Naive B cell (primary cell): Measurements from ENCODE around the gene OPRM1. TPM values are rescaled to one million over a fixed set of nuclear protein-coding genes. Genes with fewer than 3 reads are reported as not detected.

Source experiments
- ATAC-seq, 2 donors: fragments of 150-1000 bp; cut with Tn5 transposase; 2 replicates each; pipeline ENCODE4 v1.10.0; 2021; ENCODE audit warnings: low read depth in 2 of 2, mild to moderate bottlenecking in 2 of 2, moderate library complexity in 2 of 2
- DNase-seq: peaks from one replicate; pipeline ENCODE4 v3.0.0; 2022
- H3K27ac Mint-ChIP-seq, 6 donors: one replicate each; pipeline ENCODE4 v1.8.0; 2020 to 2022; ENCODE audit warnings: mild to moderate bottlenecking in 6 of 6, mixed read lengths in 6 of 6, moderate library complexity in 5 of 6, inconsistent platforms in 2 of 6
- H3K27me3 Mint-ChIP-seq, 3 donors: one replicate each; pipeline ENCODE4 v1.8.0; 2021 to 2022; ENCODE audit warnings: mixed read lengths in 3 of 3, mild to moderate bottlenecking in 1 of 3
- H3K36me3 Mint-ChIP-seq, 2 donors: one replicate each; pipeline ENCODE4 v1.8.0; 2020 to 2022; ENCODE audit warnings: mixed read lengths in 2 of 2, inconsistent platforms in 1 of 2, mild to moderate bottlenecking in 1 of 2
- H3K4me1 Mint-ChIP-seq, 3 donors: one replicate each; pipeline ENCODE4 v1.8.0; 2020 to 2022; ENCODE audit warnings: mixed read lengths in 3 of 3, inconsistent platforms in 1 of 3, mild to moderate bottlenecking in 1 of 3, moderate library complexity in 1 of 3
- H3K4me3 Mint-ChIP-seq, 8 donors: one replicate each; pipeline ENCODE4 v1.8.0; 2020 to 2022; ENCODE audit warnings: mild to moderate bottlenecking in 8 of 8, mixed read lengths in 8 of 8, moderate library complexity in 8 of 8, inconsistent platforms in 2 of 8
- H3K9me3 Mint-ChIP-seq, 7 donors: one replicate each; pipeline ENCODE4 v1.8.0; 2020 to 2022; ENCODE audit warnings: mixed read lengths in 7 of 7, mild to moderate bottlenecking in 5 of 7, inconsistent platforms in 2 of 7, moderate library complexity in 1 of 7
- polyA plus RNA-seq, 6 donors: library from polyadenylated mRNA; unstranded; fragments of 300-500 nt; fragmentation: Illumina TruSeq; gene quantifications; one replicate each; pipeline ENCODE4 v1.2.3, GENCODE V29; 2021; ENCODE audit warnings: low read depth in 6 of 6

OPRM1 gene
- polyA plus RNA-seq, result not detected

GRCh38 chr6:154039231-154039842 is at the start of gene OPRM1:
Gene OPRM1, plus strand, starts transcription at chr6:154039240. Its CDS starts 305 bp downstream, at chr6:154039545.
- peaks cover 13 to 24% (median 14%) of the 10 kb centered on the region in 3 donors for H3K27me3 Mint-ChIP-seq
- no peaks in the 10 kb centered on the region for H3K36me3 Mint-ChIP-seq
- ATAC-seq, result no peak
- H3K9me3 Mint-ChIP-seq, result no peaks in the 10 kb centered on the region
- H3K27ac Mint-ChIP-seq, result peak within 1 kb of the TSS in 1 of 6 donors; percentile 64
- DNase-seq, result no peak
- no peak within 1 kb of the TSS for H3K4me3 Mint-ChIP-seq
- no peaks in the 10 kb centered on the region for H3K4me1 Mint-ChIP-seq

- no peaks in the 10 kb centered on the region for H3K4me1 Mint-ChIP-seq
- DNase-seq (no peak), ATAC-seq (no peak)
- H3K9me3 Mint-ChIP-seq, result peaks cover 0 to 12% (median 0%) of the 10 kb centered on the region in 7 donors
- no peak overlapping the region for H3K4me3 Mint-ChIP-seq
- no peaks in the 10 kb centered on the region for H3K36me3 Mint-ChIP-seq
- peaks cover 0 to 11% (median 5%) of the 10 kb centered on the region in 3 donors for H3K27me3 Mint-ChIP-seq
- H3K27ac Mint-ChIP-seq, result no peak overlapping the region
These were observed 49.1 kb upstream of the OPRM1 start for GRCh38 chr6:153989989-153990388.

DNA sequence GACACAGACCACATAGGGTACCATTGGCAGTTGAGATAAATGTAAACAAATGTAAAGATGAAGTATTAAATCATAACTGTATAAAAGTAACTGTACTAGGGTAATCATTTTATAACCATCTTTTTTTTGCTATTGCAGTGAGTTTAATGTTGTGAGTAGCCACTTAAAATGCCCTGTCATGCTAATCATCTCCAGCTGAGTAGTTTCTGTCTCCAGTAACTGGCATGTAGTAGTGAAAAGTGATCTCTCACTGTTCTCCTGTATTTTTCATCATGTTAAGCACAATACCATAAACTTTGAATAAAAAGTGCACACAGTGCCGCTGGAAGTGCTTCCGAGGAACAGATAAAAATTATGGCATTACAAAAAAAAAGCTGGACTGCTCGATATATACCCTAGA is 45.0 kb upstream of the OPRM1 start:
- H3K36me3 Mint-ChIP-seq, result no peaks in the 10 kb centered on the region
- H3K9me3 Mint-ChIP-seq, result peaks cover 0 to 16% (median 0%) of the 10 kb centered on the region in 7 donors
- DNase-seq, result no peak
- H3K27ac Mint-ChIP-seq, result no peak overlapping the region
- no peak overlapping the region for H3K4me3 Mint-ChIP-seq
- H3K27me3 Mint-ChIP-seq, result peaks cover 0 to 13% (median 5%) of the 10 kb centered on the region in 3 donors
- no peak for ATAC-seq
- H3K4me1 Mint-ChIP-seq, result no peaks in the 10 kb centered on the region

DNA sequence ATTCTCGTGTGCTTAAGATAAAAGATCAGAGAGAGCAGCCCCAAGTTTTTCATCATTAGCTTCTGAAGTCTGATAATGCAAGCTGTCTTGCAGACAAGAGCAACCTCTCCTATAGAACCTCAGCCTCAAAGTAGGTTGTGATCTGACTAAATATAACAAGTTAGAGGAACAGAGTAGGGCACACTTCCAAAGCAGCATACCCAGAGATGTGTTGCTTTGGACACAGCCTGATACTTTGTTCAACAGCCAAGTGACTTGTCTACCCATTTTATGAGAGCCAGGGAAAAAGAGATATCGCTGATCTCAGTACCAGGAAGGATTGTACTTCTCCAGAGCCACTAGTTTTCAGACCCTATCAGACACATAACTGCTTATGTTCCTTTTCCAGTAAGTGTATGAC is 44.2 kb upstream of the OPRM1 start:
- no peak overlapping the region for H3K4me3 Mint-ChIP-seq
- peaks cover 0 to 19% (median 5%) of the 10 kb centered on the region in 3 donors for H3K27me3 Mint-ChIP-seq
- no peak for ATAC-seq
- no peaks in the 10 kb centered on the region for H3K36me3 Mint-ChIP-seq
- no peak overlapping the region for H3K27ac Mint-ChIP-seq
- no peaks in the 10 kb centered on the region for H3K4me1 Mint-ChIP-seq
- peaks cover 0 to 16% (median 0%) of the 10 kb centered on the region in 7 donors for H3K9me3 Mint-ChIP-seq
- DNase-seq, result no peak

GRCh38 chr6:153997221-153997620 is 41.8 kb upstream of the OPRM1 start:
- Mint-ChIP-seq H3K9me3 (peaks cover 0 to 13% (median 0%) of the 10 kb centered on the region in 7 donors), H3K4me1 (no peaks in the 10 kb centered on the region), H3K27ac (no peak overlapping the region), H3K4me3 (peak overlapping the region in 1 of 8 donors; percentile 7), H3K36me3 (no peaks in the 10 kb centered on the region), H3K27me3 (peaks cover 0 to 13% (median 0%) of the 10 kb centered on the region in 3 donors)
- ATAC-seq, result no peak
- no peak for DNase-seq

DNA sequence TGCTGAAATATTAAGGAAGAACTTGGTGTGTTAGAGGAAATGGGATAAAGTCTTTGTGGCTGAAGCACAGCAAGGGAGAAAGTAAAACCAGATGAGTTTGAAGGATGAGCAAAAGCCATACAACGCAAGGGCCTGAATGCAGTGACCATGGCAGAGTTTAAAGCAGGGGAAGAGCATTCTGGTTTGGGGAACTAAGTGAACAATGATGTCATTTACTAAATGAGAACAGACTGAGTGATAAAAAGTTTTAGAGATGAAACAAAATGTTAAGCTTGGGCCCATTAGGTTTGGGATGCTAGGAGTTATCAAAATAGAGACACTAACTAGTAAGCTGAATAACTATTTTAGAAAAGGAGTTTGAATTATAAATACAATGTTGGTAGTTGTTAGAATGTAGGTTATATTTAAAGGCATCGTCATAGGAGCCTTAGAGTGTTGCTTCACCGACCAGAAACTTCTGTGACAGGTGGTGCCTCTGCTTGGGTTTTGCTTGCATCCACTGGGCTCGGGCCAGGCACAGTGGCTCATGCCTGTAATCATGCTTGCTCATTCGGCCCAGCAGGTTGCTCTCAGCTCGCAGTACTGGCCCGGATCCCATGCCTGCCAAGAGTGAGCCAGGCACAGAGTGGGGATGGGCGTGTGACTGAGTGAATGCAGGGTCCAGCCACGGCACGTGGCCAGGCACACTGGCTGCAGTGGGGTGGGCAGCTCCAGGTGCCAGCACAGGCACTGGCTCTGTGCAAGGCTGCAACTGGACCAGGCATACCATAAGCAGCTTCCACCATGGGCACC is 37.4 kb upstream of the OPRM1 start:
- H3K27ac Mint-ChIP-seq, result no peak overlapping the region
- H3K4me1 Mint-ChIP-seq, result no peaks in the 10 kb centered on the region
- ATAC-seq (no peak), DNase-seq (no peak)
- no peaks in the 10 kb centered on the region for H3K36me3 Mint-ChIP-seq
- H3K27me3 Mint-ChIP-seq, result peaks cover 0 to 10% (median 0%) of the 10 kb centered on the region in 3 donors
- no peak overlapping the region for H3K4me3 Mint-ChIP-seq
- H3K9me3 Mint-ChIP-seq, result peaks cover 0 to 22% (median 0%) of the 10 kb centered on the region in 7 donors

- H3K4me1 Mint-ChIP-seq, result no peaks in the 10 kb centered on the region
These were observed 36.1 kb upstream of the OPRM1 start for GRCh38 chr6:154002894-154003293.

GRCh38 chr6:154010371-154010770 is 28.7 kb upstream of the OPRM1 start:
- ATAC-seq (no peak), DNase-seq (no peak)
- Mint-ChIP-seq H3K9me3 (peaks cover 0 to 11% (median 3%) of the 10 kb centered on the region in 7 donors), H3K36me3 (no peaks in the 10 kb centered on the region), H3K4me1 (no peaks in the 10 kb centered on the region), H3K27me3 (no peaks in the 10 kb centered on the region), H3K27ac (no peak overlapping the region), H3K4me3 (no peak overlapping the region)

More at GRCh38 chr6:154002894-154003293, 36.1 kb upstream of the OPRM1 start:
- ATAC-seq (no peak), DNase-seq (no peak)
- Mint-ChIP-seq H3K27ac (no peak overlapping the region), H3K4me3 (no peak overlapping the region), H3K36me3 (no peaks in the 10 kb centered on the region), H3K27me3 (peaks cover 0 to 10% (median 0%) of the 10 kb centered on the region in 3 donors), H3K9me3 (peaks cover 0 to 18% (median 3%) of the 10 kb centered on the region in 7 donors)

- H3K27me3 Mint-ChIP-seq, result no peaks in the 10 kb centered on the region
- DNase-seq, result no peak
These were observed 26.2 kb upstream of the OPRM1 start for GRCh38 chr6:154012852-154013251.

DNA sequence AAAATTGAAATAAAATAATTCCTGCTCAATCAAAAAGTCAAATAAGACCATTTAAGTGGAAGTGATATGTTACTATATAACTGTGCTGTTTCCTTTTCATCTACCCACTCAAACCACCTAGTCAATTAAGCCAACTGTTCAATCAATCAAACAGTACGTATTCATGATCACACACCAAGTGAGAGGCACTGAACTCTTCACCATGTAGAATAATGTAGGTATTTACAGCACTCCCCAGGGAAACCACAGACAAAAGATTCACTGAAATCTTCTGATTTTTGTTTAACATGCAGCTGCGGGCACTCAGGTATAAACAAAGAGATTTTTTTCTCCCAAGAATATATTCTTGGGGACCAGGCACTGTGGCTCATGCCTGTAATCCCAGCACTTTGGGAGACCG is 21.3 kb upstream of the OPRM1 start:
- Mint-ChIP-seq H3K4me1 (no peaks in the 10 kb centered on the region), H3K4me3 (no peak overlapping the region), H3K27me3 (no peaks in the 10 kb centered on the region), H3K27ac (no peak overlapping the region), H3K36me3 (no peaks in the 10 kb centered on the region), H3K9me3 (peaks cover 0 to 13% (median 5%) of the 10 kb centered on the region in 7 donors)
- DNase-seq (no peak), ATAC-seq (no peak)

More at GRCh38 chr6:154012852-154013251, 26.2 kb upstream of the OPRM1 start:
- Mint-ChIP-seq H3K4me3 (no peak overlapping the region), H3K9me3 (peaks cover 0 to 6% (median 2%) of the 10 kb centered on the region in 7 donors), H3K27ac (no peak overlapping the region), H3K4me1 (no peaks in the 10 kb centered on the region), H3K36me3 (no peaks in the 10 kb centered on the region)
- ATAC-seq, result no peak

GRCh38 chr6:154030646-154031045 is 8.4 kb upstream of the OPRM1 start:
- DNase-seq (no peak), ATAC-seq (no peak)
- H3K27me3 Mint-ChIP-seq, result no peaks in the 10 kb centered on the region
- no peaks in the 10 kb centered on the region for H3K36me3 Mint-ChIP-seq
- H3K27ac Mint-ChIP-seq, result no peak overlapping the region
- H3K9me3 Mint-ChIP-seq, result peaks cover 0 to 8% (median 0%) of the 10 kb centered on the region in 7 donors
- H3K4me1 Mint-ChIP-seq, result no peaks in the 10 kb centered on the region
- H3K4me3 Mint-ChIP-seq, result no peak overlapping the region

DNA sequence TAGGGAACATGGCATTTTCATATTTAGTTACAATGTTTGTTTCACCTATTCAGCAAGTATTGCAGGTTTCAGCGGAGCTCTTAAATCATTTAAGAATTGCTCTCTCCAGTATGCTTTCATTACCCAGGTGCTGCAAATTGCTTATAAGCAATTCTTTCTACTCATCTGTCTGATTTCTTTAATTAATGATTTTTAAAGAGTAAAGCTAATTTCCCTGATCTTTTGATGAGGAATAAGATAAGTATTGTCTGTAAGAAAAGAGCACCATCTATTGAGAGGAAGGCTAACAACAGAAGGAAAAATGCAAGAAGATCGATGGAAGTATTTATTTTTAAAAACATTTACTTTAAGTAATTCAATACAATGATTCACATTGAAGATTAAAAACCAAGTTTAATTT is 2.0 kb downstream of the OPRM1 start:
- Mint-ChIP-seq H3K4me3 (no peak overlapping the region), H3K27ac (no peak overlapping the region), H3K36me3 (no peaks in the 10 kb centered on the region), H3K27me3 (peaks cover 13 to 24% (median 14%) of the 10 kb centered on the region in 3 donors), H3K9me3 (peaks cover 0 to 3% (median 0%) of the 10 kb centered on the region in 7 donors), H3K4me1 (no peaks in the 10 kb centered on the region)
- ATAC-seq, result no peak
- no peak for DNase-seq

- Mint-ChIP-seq H3K9me3 (peaks cover 0 to 6% (median 3%) of the 10 kb centered on the region in 7 donors), H3K27ac (no peak overlapping the region), H3K27me3 (no peaks in the 10 kb centered on the region), H3K4me1 (no peaks in the 10 kb centered on the region), H3K36me3 (no peaks in the 10 kb centered on the region), H3K4me3 (no peak overlapping the region)
- DNase-seq (no peak), ATAC-seq (no peak)
These were observed 14.1 kb downstream of the OPRM1 start for GRCh38 chr6:154053141-154053540.

DNA sequence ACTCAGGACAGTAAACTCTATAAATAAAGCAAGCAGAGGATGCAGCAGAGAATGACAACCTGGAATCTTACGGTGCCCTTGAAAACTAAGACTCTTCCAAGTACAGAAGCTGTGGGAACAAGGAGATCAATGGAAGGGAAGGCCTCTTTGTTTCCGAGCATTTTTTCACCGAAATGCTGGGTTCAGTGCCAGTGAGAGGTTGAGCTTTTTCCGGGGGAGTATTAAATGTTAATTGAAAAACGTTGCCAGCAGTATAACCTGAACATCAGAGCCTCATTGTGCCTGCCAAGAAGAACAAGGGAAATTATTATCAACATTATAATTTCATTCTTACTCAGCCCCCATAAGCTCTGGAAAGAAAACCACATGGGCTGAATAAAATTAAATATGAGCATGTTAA is 17.5 kb downstream of the OPRM1 start:
- no peaks in the 10 kb centered on the region for H3K27me3 Mint-ChIP-seq
- H3K4me1 Mint-ChIP-seq, result no peaks in the 10 kb centered on the region
- ATAC-seq, result no peak
- no peaks in the 10 kb centered on the region for H3K36me3 Mint-ChIP-seq
- H3K27ac Mint-ChIP-seq, result no peak overlapping the region
- no peak overlapping the region for H3K4me3 Mint-ChIP-seq
- peaks cover 3 to 9% (median 4%) of the 10 kb centered on the region in 7 donors for H3K9me3 Mint-ChIP-seq
- DNase-seq, result no peak
